SHP77 (cell line): Measurements from ENCODE around the gene MARCHF2.
"Not testable (repeated sequence)": the region's sequence is repeated elsewhere in the genome, so short reads cannot be mapped to it uniquely, and the experiment has no call there.

Source experiments
- DNase-seq, 2 experiments: peaks; one replicate each; lab custom pipeline; 2025; lab: John Stamatoyannopoulos, UW

Gene MARCHF2

GRCh38 chr19:8412783-8413628 is at the start of gene MARCHF2:
TSS of gene MARCHF2 (plus strand) at chr19:8413305. CDS start at chr19:8421841, 8,536 bp downstream.
- peak; percentile 82 to 93 for DNase-seq

GRCh38 chr19:8363803-8364771 is 49.0 kb upstream of the MARCHF2 start, which contains the start of gene ANGPTL4:
TSS of gene ANGPTL4 (plus strand) at chr19:8364155. CDS start at chr19:8364322, 167 bp downstream.
- DNase-seq = no peak

- no peak for DNase-seq
Observed at GRCh38 chr19:8366121-8366581, 47.0 kb upstream of the MARCHF2 start.

- DNase-seq = no peak
Observed at GRCh38 chr19:8366961-8367326, 46.2 kb upstream of the MARCHF2 start.

- DNase-seq = peak; percentile 53 to 62
Observed at GRCh38 chr19:8367327-8368001, 45.6 kb upstream of the MARCHF2 start.

- DNase-seq = no peak
Observed at GRCh38 chr19:8370176-8371010, 42.7 kb upstream of the MARCHF2 start.

- DNase-seq = no peak
Observed at GRCh38 chr19:8371011-8371804, 41.9 kb upstream of the MARCHF2 start.

GRCh38 chr19:8373867-8374813 is 39.0 kb upstream of the MARCHF2 start:
- no peak for DNase-seq

GRCh38 chr19:8375766-8376165 is 37.3 kb upstream of the MARCHF2 start:
- DNase-seq = not testable (repeated sequence)

- not testable (repeated sequence) for DNase-seq
Observed at GRCh38 chr19:8376373-8376974, 36.6 kb upstream of the MARCHF2 start.

GRCh38 chr19:8377598-8377997 is 35.5 kb upstream of the MARCHF2 start:
- DNase-seq = no peak

- not testable (repeated sequence) for DNase-seq
Observed at GRCh38 chr19:8379156-8379891, 33.8 kb upstream of the MARCHF2 start.

- not testable (repeated sequence) for DNase-seq
Observed at GRCh38 chr19:8384569-8384968, 28.5 kb upstream of the MARCHF2 start.

- not testable (repeated sequence) for DNase-seq
Observed at GRCh38 chr19:8385103-8385502, 28.0 kb upstream of the MARCHF2 start.

- DNase-seq = not testable (repeated sequence)
Observed at GRCh38 chr19:8385566-8385965, 27.5 kb upstream of the MARCHF2 start.

GRCh38 chr19:8386419-8386818 is 26.7 kb upstream of the MARCHF2 start:
- not testable (repeated sequence) for DNase-seq

GRCh38 chr19:8386990-8387389 is 26.1 kb upstream of the MARCHF2 start:
- DNase-seq = no peak
